A549 treated with ZK216348 at 1 μM for 4 hours (cell line): Measurements from ENCODE around the gene HSPH1. TPM values are rescaled to one million over a fixed set of nuclear protein-coding genes. Genes with fewer than 3 reads are reported as not detected.

Experiments used
- total RNA-seq: library from RNA; stranded (reverse); fragments of 200-300 nt; extraction: Qiagen RNA extraction; gene quantifications from 5 replicates; pipeline ENCODE4 v1.2.3, GENCODE V29; 2022; ENCODE audit warnings: low read depth

The HSPH1 gene
- total RNA-seq, result 82.2 to 128 TPM (median 106 TPM) in 5 replicates

DNA sequence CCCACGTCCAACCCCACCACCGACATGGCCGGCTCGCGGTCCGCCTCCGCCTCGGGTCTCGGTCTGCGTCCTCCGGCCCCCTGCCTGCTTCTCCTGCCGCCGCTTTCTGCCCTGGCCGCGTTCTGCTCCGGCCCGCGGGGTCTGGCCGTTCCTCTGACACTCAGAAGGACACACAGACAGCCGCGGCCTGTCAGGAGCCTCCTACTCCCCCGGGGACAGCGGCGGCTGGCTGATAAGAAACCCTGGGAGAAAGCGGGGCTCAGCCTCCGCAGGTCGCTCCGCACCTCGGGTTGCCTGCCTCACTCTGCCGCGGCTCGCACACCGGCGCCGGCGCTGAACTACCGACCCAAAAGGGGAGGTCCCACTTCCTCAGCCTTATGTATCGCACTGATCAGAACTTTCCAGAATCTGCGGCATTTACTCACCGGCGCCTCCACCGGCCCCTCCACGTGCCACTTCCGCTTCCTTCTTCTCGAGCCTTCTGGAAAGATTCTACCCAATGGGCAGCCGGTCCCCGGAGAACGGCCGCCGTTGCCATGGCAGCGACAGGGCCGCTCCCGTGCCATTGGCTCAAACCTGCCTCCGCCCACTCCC, at the start of gene HSPH1:
Gene HSPH1, minus strand, starts transcription at position 348 of the 594 bp plus-strand sequence. Its CDS starts 322 bp downstream, at position 26.

DNA sequence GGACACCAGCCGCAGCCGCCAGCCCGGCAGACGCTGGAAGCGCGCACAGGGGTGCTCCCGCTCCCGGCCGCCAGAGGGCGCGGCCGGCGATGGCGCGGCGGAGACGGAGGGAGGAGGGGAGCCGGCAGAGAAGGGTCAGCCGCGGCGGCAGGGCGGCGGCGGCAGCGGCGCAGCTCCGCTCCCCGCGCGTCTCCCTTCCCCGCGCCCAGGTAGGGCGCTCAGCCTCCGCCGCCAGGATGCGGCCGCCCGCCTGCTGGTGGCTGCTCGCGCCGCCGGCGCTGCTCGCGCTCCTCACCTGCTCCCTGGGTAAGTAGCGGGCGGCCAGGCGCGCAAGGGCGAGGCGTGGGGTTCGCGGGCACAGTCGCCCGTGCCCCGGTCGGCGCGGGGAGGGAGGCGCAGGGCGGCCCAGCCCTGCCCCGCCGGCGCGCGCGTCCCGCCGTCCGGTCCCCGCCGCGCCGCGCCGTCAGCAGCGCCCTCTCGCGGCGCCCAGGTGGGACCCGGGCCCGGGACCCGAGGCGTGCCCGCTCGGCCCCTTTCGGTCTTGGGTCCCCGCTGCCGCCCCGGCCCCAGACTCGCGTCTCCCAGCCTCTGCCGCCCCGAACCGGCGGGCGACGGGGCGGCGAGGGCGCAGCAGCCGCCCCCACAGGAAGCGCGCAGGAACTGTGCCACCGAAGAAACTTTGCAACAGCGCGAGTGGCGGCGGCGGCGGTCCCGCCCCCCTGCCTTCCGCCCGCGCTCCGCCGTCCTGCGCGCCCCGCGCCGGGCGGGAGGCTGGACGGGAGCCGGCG, 38.3 kb upstream of the HSPH1 start, which contains the start of gene B3GLCT:
Gene B3GLCT, plus strand, starts transcription at position 127 of the 788 bp plus-strand sequence. Its CDS starts 110 bp downstream, at position 237.

Other genes with a start within 250 kb of the HSPH1 start
- not detected in 5 replicates for gene TEX26, start 229.2 kb downstream of the HSPH1 start, total RNA-seq
- gene B3GLCT, start 38.1 kb upstream of the HSPH1 start, total RNA-seq, result 3.7 to 5.9 TPM (median 5.0 TPM) in 5 replicates